HG02763 (cell line): Measurements from ENCODE around the gene PLXNB3.

ENCODE experiments used
- ATAC-seq: cut with Tn5 transposase; IDR thresholded peaks from one replicate; pipeline ENCODE4 v1.9.1; 2021; ENCODE audit warnings: mild to moderate bottlenecking, moderate library complexity; ENCODE audit not compliant: unreplicated experiment

Gene PLXNB3

GRCh38 chrX:153750127-153750774, 13.8 kb upstream of the PLXNB3 start:
- ATAC-seq, result no peak

DNA sequence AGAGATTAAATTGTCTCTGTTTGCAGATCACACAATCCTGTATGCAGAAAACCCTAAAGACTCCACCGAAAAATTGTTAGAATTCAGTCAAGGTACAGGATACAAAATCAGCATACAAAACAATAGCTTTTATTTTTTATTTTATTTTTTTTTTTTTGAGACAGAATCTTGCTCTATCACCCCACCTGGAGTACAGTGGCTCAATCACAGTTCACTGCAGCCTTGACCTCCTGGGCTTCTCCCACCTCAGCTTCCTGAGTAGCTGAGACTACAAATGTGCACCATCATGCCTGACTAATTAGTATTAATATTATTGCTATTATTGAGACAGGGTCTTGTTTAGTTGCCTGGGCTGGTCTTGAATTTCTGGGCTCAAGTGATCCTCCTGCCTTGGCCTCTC, 8.9 kb upstream of the PLXNB3 start:
- ATAC-seq, result no peak

GRCh38 chrX:153761863-153762262, 2.2 kb upstream of the PLXNB3 start:
- no peak for ATAC-seq

DNA sequence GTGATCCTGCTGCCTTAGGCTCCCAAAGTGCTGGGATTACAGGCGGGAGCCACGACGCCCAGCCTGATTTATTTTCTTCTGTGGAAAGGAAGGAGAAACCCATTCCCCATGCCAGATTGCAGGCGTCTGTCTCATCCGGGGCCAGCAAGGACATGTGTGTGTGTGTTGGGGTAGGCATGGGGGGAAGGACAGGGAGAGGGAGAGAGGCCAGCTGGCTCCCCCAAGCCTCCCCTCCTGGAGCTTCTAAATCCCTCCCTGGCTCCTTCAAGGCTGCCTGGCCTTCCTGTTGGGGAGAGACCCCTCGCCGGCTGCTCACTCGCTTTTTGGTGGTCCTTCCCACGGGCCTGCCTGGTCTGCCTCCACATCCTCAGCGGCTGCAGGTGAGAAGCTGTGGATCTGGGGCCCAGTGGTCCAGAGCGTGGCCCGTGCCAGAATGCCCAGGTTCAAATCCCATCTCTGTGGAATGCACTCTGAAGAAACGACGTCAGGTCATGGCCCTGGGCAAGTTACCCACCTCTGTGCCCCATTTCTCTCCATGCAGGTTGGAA, 1.3 kb upstream of the PLXNB3 start:
- no peak for ATAC-seq

DNA sequence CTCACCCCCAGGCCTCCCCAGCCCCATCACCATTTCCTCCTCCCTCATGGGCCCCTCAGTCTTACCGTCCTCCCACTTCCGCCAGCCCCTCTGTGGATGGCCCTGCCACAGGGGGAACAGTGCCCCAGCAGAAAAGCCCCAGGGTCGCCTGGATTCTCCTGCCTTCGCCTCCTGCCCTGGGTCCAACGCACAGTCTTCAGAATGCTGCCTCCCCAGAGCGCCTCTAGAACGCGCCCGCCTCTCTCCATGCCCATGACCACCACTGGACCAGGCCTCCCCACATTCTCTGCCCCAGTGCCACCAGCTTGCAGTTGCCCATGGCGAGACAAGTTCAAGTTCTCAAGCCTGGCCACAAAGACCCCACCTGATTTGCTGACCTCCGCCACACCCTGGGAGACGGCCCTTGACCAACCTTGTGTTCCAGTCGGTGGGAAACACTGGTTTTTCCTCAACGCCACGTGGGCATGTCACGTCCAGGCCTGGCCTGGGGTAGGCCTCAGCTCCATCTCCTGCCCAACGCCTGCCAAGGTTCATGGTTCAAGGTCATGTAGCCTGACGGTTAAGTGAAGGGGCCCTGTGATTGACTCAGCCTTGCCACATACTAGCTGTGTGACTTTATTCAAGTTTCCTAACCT, 634 bp upstream of the PLXNB3 start:
- ATAC-seq, result no peak

GRCh38 chrX:153764786-153765137, 713 bp downstream of the PLXNB3 start:
- no peak for ATAC-seq

DNA sequence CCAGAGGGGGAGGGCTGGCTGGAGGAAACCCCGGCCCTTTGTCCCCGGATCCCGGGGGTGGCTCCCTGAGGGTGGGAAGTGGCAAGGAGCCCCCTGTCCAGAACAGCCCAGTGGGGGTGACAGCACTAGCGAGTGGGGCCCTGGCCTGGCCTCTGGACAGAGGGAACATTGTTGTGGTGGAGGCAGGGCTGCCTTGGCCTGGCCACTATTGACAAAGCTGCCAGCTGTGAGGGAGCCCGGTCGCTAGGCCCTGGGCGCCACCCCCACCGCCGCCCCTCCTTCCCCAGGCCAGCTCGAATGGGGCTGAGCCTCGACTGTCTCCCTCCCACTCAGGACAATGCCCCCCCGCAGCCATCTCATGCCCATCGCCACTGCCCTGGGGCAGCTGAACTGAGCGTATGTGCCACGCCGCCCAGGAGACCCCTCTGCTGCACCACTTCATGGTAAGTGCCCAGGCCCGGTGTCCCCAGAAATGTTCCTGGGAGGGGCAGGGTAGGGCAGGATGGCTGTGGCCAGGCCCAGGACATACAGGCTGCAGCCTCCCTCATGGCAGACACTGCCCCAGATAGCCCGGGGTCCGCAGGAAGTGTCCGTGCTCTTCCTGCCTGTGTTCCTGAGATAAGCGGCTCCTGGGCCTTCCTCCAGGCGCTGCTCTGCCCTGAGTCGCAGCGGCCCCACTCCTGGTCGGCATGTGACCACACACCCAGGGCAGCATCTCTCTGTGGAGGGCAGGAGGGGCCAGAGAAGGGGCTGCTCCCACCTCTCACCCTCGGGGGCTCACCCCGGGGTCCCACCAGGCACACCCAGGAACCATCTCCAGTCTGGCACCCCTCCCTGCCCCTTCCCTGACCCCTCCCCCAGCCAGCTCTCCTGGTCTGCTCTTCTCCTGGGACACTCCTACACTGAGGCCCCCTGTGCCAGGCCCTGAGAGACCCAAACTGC, 1.4 kb downstream of the PLXNB3 start:
- ATAC-seq, result no peak

DNA sequence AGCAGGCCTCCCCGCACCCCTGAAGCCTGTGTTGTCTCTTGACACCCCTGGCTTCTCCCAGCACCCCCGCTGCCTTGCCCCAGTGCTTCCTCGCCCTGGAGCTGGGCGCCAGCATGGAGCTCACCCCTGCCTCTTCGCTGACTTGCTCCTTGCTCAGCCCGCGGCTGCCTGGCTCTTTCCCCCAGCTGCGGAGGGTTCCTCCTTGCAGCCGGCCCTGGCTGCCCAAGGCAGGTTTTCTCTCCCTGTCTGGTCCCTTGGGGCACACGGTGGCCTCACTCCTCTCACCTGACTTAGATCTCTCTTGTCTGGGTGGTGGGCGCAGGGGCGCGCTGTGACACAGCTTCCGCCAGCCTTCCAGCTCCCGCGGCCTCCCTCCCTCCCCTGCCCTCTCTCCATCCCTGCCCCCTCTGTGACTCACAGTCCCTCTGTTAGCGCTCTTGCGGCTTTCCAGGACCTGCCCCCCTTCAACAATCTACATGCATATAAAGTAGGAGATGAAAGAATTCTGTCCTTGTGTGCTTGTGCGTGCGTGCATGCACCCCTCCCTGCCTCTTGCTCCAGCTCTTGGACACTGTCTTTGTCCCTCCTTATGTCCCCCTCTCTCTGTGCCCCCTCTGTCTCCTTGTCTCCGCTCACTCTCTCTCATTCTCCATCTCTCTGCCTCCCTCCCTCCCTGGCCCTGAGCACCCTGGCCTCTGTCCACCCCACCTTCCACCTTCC, 2.2 kb downstream of the PLXNB3 start:
- no peak for ATAC-seq

- ATAC-seq, result no peak
Measured at GRCh38 chrX:153766871-153767673, 3.0 kb downstream of the PLXNB3 start.

GRCh38 chrX:153767674-153768055, 3.6 kb downstream of the PLXNB3 start:
- ATAC-seq, result no peak

DNA sequence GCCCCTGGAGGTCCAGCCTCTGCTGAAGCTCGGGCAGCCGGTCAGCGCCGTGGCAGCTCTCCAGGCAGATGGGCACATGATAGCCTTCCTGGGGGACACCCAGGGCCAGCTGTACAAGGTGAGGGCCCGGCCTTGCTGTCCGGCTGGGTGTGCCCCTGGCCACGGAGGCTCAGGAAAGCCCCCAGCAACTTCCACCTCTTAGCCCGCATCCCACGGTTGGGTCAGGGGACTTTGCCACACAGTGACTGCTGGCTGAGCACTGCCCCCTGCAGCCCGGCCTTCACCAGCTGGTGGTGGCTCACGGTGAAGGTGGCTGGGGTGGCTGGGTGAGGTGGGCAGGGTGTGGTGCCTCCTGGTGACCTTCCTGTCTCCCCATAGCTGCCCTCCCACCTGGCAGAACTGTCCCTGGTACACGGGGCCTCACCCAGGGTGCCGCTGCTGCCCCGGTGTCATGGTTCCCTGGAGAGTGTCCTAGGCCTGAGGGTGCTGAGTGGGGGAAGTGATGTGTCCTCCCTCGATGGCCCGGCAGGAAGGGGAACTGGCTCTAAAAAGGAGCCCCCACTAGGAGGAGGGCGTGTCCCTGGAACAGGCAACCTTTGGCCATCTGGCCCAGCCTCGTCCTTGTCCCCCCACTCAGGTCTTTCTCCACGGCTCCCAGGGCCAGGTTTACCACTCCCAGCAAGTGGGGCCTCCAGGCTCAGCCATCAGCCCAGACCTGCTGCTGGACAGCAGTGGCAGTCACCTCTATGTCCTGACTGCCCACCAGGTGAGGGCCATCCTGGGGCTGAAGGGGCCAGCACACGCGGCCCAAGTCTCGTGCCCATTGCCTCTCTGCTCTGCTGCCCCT, 4.5 kb downstream of the PLXNB3 start:
- no peak for ATAC-seq

- ATAC-seq, result no peak
Measured at GRCh38 chrX:153769158-153769864, 5.3 kb downstream of the PLXNB3 start.

GRCh38 chrX:153769865-153770600, 6.0 kb downstream of the PLXNB3 start:
- no peak for ATAC-seq

DNA sequence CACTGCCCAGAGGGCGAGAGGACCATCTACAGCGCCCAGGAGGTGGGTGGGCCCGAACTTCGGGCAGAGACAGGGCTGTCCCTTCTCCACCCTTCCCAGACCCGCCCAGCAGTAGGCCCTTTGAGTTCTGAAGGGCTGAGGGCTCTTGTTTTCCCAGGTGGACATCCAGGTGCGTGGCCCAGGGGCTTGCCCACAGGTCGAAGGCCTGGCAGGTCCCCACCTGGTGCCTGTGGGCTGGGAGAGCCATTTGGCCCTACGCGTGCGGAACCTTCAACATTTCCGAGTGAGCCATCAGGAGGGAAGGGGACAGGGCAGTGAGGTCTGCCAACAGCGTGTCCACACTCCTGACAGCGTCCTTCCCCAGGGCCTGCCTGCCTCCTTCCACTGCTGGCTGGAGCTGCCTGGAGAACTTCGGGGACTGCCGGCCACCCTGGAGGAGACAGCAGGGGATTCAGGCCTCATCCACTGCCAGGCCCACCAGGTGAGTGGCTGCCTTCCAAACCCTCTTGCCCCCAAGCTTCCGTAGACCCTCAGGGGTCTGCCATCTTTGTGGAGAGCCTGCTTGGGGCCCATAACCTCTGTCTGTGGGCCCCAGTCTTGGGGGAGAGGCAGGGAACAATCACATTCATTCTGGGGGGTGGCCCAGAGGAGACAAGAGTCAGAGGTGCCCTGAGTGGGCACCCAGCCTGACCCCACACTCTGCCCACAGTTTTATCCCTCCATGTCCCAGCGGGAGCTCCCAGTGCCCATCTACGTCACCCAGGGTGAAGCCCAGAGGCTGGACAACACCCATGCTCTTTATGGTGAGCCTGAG, 6.8 kb downstream of the PLXNB3 start:
- no peak for ATAC-seq

- no peak for ATAC-seq
Measured at GRCh38 chrX:153771415-153772315, 7.6 kb downstream of the PLXNB3 start.
